ENCODE measurements around the gene LRRTM2.

The LRRTM2 gene

DNA sequence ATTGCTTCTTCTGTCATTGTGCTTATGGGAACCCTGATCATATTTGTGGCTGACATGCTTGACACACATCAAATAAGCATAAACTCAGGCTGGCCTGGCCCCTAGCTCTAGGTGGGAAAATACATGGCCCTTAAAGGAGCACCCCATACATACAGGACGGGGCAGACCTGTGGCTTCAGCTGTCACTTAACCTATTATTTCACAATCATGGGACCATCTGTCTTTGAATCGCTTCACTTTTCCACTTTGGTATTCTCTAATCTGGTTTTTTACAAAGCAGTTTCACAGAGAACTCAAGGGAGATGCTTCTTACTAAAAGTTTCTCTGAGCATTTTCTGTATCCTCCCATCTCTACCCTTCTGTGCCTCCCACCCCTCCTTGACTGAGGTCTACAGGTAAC, 34.6 kb upstream of the LRRTM2 start:
- Histone ChIP-seq H3K27ac (ENCODE audit: low read depth, low read length, poor library complexity, severe bottlenecking) (no peak overlapping the region), H3K27me3 (ENCODE audit: insufficient read depth, low read length) (no peaks in the 10 kb centered on the region)

DNA sequence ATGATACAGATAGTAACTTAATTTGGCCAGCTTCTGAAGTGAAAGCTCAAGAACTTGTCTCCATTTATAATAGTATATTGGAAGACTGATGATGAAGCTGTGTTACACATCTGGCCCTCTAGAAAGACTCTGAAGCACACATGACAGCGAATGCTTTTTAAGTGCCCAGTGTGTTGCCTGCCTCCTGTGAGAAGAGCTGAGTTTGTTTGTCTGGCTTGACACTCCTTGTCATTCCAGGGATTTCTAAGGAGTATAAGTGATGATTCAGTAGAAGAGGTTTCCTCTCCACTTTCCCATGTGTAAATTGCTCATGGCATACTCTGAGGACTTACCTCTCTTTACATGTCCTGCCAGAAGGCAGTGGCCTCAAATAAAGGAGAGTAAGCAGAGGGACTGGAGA, 30.4 kb upstream of the LRRTM2 start:
- Histone ChIP-seq H3K9ac (ENCODE audit: low read length) (no peak overlapping the region), H3K79me2 (ENCODE audit: insufficient read depth, low read length) (no peaks in the 10 kb centered on the region), H3K27ac (ENCODE audit: low read depth, low read length, poor library complexity, severe bottlenecking) (no peak overlapping the region), H3K9me2 (ENCODE audit: low read depth, low read length) (no peaks in the 10 kb centered on the region), H3K27me3 (ENCODE audit: insufficient read depth, low read length) (no peaks in the 10 kb centered on the region), H3K4me3 (ENCODE audit: low read depth, low read length, poor library complexity, severe bottlenecking) (no peak overlapping the region), H3F3A (ENCODE audit: insufficient read depth, low read length) (no peaks in the 10 kb centered on the region), H4K20me1 (ENCODE audit: insufficient read depth, low read length) (no peaks in the 10 kb centered on the region), H3K4me2 (ENCODE audit: low read length) (no peak overlapping the region), H3K9me3 (ENCODE audit: low read length) (no peaks in the 10 kb centered on the region), H3K4me1 (ENCODE audit: insufficient read depth, low read length, severe bottlenecking) (no peaks in the 10 kb centered on the region), H2AFZ (ENCODE audit: low read length) (no peak overlapping the region), H3K36me3 (ENCODE audit: insufficient read depth, low read length) (no peaks in the 10 kb centered on the region)
- TF ChIP-seq EZH2 (IDR thresholded peaks at IDR 0.05; ENCODE audit: borderline replicate concordance, low read length): no peak
- TF ChIP-seq, protein P1, sequence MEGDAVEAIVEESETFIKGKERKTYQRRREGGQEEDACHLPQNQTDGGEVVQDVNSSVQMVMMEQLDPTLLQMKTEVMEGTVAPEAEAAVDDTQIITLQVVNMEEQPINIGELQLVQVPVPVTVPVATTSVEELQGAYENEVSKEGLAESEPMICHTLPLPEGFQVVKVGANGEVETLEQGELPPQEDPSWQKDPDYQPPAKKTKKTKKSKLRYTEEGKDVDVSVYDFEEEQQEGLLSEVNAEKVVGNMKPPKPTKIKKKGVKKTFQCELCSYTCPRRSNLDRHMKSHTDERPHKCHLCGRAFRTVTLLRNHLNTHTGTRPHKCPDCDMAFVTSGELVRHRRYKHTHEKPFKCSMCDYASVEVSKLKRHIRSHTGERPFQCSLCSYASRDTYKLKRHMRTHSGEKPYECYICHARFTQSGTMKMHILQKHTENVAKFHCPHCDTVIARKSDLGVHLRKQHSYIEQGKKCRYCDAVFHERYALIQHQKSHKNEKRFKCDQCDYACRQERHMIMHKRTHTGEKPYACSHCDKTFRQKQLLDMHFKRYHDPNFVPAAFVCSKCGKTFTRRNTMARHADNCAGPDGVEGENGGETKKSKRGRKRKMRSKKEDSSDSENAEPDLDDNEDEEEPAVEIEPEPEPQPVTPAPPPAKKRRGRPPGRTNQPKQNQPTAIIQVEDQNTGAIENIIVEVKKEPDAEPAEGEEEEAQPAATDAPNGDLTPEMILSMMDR (IDR thresholded peaks at IDR 0.05; ENCODE audit: low read length): no peak

More for the DNA sequence above, 34.6 kb upstream of the LRRTM2 start:
- no peak overlapping the region for H3K4me3 ChIP-seq (ENCODE audit: low read depth, low read length, poor library complexity, severe bottlenecking)
- no peaks in the 10 kb centered on the region for H3K9me2 ChIP-seq (ENCODE audit: low read depth, low read length)
- no peaks in the 10 kb centered on the region for H3F3A ChIP-seq (ENCODE audit: insufficient read depth, low read length)
- no peaks in the 10 kb centered on the region for H3K79me2 ChIP-seq (ENCODE audit: insufficient read depth, low read length)
- H3K9me3 ChIP-seq (ENCODE audit: low read length): no peaks in the 10 kb centered on the region
- H4K20me1 ChIP-seq (ENCODE audit: insufficient read depth, low read length): no peaks in the 10 kb centered on the region
- no peak overlapping the region for H3K9ac ChIP-seq (ENCODE audit: low read length)
- H3K36me3 ChIP-seq (ENCODE audit: insufficient read depth, low read length): no peaks in the 10 kb centered on the region
- H2AFZ ChIP-seq (ENCODE audit: low read length): no peak overlapping the region
- no peak for TF ChIP-seq EZH2 (IDR thresholded peaks at IDR 0.05; ENCODE audit: borderline replicate concordance, low read length)
- TF ChIP-seq, protein P1 (IDR thresholded peaks at IDR 0.05; ENCODE audit: low read length): no peak
- H3K4me2 ChIP-seq (ENCODE audit: low read length): no peak overlapping the region
- H3K4me1 ChIP-seq (ENCODE audit: insufficient read depth, low read length, severe bottlenecking): no peaks in the 10 kb centered on the region

DNA sequence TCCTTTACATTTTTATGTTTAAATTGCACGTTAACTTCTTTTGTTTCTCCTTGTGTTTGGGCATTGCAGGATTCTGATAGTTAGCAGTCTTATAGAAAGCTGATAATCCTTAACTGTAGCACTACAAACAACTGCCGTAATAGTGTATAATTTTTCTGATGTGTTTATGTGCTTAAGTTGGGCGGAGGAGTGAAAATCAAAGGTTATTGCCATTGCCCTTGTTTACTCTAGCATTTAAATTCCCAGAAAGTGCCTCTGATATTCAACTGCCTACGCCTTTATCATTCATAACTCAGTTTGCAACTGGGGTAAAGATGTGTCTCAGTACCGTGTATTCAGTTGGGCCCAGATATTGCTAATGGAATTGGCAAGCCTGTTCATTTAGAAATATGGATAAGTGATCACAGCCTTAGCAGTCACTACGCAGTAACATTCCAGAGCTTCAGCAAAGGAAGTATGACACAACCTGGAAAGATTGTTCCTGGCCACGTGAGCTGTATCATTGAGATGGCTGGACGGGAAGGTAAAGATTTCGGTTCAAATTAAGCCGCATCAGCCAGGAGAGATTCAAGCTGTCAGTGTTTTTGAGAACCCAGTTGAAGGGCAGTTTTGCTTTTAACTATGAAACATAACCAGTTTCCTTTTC, 28.1 kb upstream of the LRRTM2 start:
- H3F3A ChIP-seq (ENCODE audit: insufficient read depth, low read length): no peaks in the 10 kb centered on the region
- no peaks in the 10 kb centered on the region for H3K9me2 ChIP-seq (ENCODE audit: low read depth, low read length)
- no peak overlapping the region for H3K4me2 ChIP-seq (ENCODE audit: low read length)
- H3K9ac ChIP-seq (ENCODE audit: low read length): no peak overlapping the region
- H3K36me3 ChIP-seq (ENCODE audit: insufficient read depth, low read length): no peaks in the 10 kb centered on the region
- H3K79me2 ChIP-seq (ENCODE audit: insufficient read depth, low read length): no peaks in the 10 kb centered on the region
- TF ChIP-seq, protein P1 (IDR thresholded peaks at IDR 0.05; ENCODE audit: low read length): no peak
- H3K9me3 ChIP-seq (ENCODE audit: low read length): no peaks in the 10 kb centered on the region
- no peaks in the 10 kb centered on the region for H3K27me3 ChIP-seq (ENCODE audit: insufficient read depth, low read length)
- H3K27ac ChIP-seq (ENCODE audit: low read depth, low read length, poor library complexity, severe bottlenecking): no peak overlapping the region
- no peaks in the 10 kb centered on the region for H3K4me1 ChIP-seq (ENCODE audit: insufficient read depth, low read length, severe bottlenecking)
- H2AFZ ChIP-seq (ENCODE audit: low read length): no peak overlapping the region
- H3K4me3 ChIP-seq (ENCODE audit: low read depth, low read length, poor library complexity, severe bottlenecking): no peak overlapping the region
- no peaks in the 10 kb centered on the region for H4K20me1 ChIP-seq (ENCODE audit: insufficient read depth, low read length)
